Right lung (tissue), 5 donors: Measurements from ENCODE around the gene NCOA1. TPM values are rescaled to one million over a fixed set of nuclear protein-coding genes. Genes with fewer than 3 reads are reported as not detected.
"Not testable (repeated sequence)": the region's sequence is repeated elsewhere in the genome, so short reads cannot be mapped to it uniquely, and the experiment has no call there.

Experiments used
- DNase-seq, 2 donors: peaks; one replicate each; pipeline ENCODE4 v3.0.0-alpha.2; 2013
- polyA plus RNA-seq, 5 donors: library from polyadenylated mRNA; unstranded; fragments of 120-200 nt; gene quantifications; one replicate each; pipeline versions ENCODE4 v1.2.1 to v1.2.3, GENCODE V29; 2013; ENCODE audit warnings: inconsistent platforms in 1 of 5, low replicate concordance in 1 of 5; ENCODE audit not compliant: insufficient read length in 5 of 5, insufficient read depth in 1 of 5

Gene NCOA1
- polyA plus RNA-seq, 5 donors = 44.3 to 67.1 (median 61.0) TPM

- peak; percentile 42 to 52 for DNase-seq
Observed at GRCh38 chr2:24626131-24626530, 135.1 kb downstream of the NCOA1 start.

DNA sequence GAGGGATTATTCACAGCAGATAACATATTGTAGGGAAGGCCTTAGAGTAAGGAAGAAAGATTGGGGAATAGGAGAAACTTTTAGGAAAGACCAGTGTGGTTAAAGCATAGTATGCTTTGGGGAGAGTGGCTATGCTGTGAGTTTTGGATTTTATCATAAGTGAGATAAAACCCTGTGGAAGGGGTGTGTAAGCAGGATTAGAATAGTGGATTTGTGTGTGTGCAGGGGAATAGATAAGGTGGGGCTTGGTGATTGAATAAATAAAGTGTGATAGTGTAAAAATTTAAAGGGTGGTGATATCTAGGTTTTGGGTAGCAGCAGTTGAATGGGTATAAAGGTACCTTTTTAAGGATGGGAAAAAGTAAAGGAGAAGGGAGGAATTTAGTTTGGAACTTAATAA, 137.7 kb downstream of the NCOA1 start:
- DNase-seq = no peak

- DNase-seq = no peak
Observed at GRCh38 chr2:24632172-24632571, 141.1 kb downstream of the NCOA1 start.

DNA sequence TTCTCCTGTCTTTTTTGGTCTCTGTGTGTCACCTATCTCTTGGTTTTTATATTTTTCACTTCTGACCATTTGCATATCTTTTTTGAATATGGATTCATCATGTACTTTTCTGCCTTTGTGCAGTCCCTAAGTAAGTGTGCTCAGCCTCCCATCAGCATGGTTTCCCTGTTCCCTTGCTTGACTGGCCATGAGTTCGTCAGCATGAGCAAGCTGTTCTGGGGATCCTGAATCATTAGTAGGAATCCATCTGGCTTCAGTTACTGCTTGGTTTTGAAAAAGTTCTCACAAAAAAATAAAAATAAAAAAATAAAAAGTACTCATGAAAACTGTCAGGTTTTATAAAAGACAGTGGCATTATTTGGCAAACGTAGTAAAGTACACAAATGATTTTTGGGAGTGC, 144.1 kb downstream of the NCOA1 start:
- DNase-seq = no peak

- DNase-seq = no peak
Observed at GRCh38 chr2:24638568-24638967, 147.5 kb downstream of the NCOA1 start.

DNA sequence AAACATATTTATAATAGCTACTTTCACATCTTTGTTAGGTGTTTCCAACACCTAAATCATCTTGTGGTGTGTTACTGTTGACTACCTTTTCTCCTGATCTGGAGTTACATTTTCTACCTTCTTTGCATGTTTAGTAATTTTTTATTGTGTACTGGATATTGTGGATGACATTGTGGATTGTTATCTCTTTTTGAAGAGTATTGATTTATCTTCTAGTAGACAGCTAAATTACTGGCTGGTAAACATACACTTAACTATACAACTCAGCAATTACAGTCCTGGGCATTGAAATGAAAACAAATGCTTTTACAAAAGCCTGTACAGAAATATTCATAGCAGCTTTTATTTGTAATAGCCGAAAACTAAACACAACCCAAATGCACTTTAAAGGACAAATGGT, 151.3 kb downstream of the NCOA1 start:
- no peak for DNase-seq

- no peak for DNase-seq
Observed at GRCh38 chr2:24643051-24643450, 152.0 kb downstream of the NCOA1 start.

DNA sequence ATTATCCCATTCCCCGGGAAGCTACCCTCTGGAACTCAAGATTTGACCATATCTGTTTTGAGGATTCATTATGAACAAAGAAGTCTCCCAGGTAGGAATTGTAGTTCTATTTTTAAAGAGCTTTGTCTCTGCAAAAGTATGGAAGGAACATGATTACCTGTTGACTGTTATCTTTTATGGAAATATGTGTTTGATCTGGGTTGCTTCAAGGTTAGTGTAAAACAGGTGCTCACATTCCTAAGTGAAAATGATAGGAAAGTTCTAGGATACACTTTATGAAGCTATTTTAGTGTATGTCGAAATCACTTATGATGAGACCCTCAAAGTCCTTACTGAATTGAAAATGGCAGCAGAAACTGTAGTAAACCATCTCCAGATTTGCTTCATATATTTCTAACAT, 153.0 kb downstream of the NCOA1 start:
- DNase-seq = no peak

GRCh38 chr2:24650997-24651642, 160.1 kb downstream of the NCOA1 start:
- no peak for DNase-seq

DNA sequence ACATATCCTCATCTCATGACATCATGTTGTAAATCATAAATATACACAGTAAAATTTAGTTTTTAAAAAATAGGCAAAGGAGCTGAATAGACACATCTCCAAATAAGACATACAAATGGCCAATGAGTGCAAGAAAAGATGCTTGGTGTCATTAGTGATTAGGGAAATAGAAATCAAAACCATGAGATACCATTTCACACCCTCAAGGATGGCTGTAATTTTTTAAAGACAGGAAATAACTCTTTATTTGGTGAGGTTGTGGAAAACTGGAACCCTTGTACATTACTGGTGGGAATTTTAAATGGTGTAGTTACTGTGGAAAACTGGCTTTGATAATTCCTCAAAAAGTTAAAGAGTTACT, 160.6 kb downstream of the NCOA1 start:
- no peak for DNase-seq

DNA sequence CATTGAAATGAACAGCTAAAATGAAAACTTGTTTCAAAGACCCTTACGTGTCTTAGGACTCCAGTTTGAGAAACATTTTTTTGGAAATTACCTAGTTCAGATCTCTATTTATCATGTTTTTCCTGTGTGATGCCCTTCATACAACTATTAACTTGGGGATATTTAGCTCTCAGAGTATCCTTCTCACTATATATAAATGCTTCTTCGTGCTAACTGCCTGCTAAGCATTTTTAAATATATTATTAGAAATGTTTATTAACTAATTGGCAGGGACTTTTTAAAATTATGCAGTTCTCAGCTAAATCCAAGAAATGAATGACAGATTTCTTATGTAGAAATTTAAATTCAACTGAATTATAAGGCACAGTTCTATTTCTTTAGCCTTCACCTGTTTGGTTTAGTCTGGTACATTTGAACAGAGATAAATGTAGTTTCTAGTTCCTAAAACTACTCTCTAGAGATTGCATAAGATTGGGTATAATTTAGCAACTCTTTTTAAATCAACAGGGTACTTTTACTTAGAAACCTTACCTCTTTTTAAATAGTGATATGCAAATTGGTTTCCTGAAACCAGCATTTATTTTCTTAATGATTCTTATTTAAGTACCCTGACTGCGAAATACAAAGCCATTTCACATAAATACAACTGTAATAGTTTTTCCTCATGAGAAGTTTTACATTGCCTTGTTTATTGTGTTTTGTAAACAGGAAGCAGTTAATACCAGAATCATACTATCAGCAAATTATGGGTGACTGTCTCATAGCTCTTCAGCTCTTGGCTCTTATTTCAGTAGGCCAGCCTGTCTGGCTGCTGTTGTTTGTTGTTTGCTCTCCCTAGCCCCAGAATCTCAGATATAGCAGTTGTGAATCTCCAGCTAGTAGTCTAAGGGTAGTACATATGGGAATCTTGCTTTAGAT, 161.5 kb downstream of the NCOA1 start:
- peak; percentile 25 to 52 for DNase-seq

- no peak for DNase-seq
Observed at GRCh38 chr2:24657818-24658217, 166.8 kb downstream of the NCOA1 start.

GRCh38 chr2:24658531-24659202, 167.6 kb downstream of the NCOA1 start:
- no peak for DNase-seq

DNA sequence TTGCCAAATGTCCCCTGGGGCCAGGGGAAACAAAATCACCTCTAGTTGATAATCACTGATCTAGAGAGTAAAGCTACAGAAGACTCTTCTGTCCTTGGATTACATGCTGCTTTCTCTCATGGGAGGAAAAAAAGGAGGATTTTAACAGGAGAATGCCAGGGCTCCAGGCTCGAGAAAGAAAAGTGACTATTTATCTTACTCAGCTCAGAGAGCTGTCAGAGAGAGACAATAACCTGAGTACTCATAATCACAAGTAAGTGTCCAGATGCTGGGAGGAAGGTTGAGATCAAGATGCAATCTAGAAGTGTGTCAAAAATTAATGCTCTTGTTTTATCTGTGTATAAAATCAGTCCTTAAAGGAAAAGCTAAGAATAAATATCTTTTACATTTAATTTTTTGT, 168.8 kb downstream of the NCOA1 start:
- DNase-seq = no peak

GRCh38 chr2:24667542-24667941, 176.5 kb downstream of the NCOA1 start:
- no peak for DNase-seq

DNA sequence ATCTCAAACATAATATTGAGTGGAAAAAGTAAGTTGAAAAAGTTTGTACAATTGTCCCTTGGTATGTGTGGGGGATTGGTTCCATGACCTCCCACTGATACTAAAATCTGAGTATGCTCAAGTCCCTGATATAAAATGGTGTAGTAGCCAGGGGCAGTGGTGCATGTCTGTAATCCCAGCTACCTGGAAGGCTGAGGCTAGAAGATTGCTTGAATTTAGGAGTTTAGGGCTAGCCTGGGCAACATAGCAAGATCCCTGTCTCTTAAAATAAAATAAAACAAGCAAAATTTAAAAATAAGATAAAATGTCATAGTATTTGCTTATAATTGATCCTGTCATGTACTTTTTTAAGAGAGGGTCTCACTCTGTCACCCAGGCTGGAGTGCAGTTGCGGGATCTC, 180.2 kb downstream of the NCOA1 start:
- DNase-seq = no peak

DNA sequence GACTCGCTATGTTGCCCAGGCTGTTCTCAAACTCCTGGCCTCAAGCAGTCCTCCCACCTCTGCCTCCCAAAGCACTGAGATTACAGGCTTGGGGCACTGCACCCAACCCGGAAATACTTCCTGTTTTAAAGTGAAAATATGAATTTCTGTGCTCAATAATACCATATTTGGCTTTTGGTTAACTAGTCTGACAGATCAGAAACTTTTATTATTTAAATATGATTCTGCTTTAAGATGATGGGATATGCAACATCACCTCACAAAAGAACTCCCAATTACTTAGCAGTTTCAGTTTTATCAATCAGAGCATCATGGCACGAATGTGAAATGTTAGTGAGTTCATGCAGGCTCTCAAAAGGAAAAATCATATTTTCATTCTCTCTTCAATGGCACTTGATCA, 181.5 kb downstream of the NCOA1 start:
- DNase-seq = no peak

GRCh38 chr2:24675338-24675737, 184.3 kb downstream of the NCOA1 start:
- DNase-seq = no peak

DNA sequence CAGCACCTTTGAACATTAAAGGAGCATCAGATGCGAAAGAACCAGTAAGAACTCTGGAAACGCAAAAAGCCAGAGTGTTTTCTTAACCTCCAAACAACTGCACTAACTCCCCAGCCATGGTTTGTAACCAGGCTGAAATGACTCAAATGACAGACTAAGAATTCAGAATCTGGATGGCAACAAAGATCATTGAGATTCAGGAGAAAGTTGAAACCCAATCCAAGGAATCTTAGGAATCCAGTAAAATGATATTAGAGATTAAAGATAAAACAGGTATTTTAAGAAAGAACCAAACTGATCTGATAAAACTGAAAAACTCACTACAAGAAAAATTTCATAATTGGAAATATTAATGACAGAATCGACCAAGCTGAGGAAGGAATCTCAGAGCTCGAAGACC, 185.4 kb downstream of the NCOA1 start:
- no peak for DNase-seq

DNA sequence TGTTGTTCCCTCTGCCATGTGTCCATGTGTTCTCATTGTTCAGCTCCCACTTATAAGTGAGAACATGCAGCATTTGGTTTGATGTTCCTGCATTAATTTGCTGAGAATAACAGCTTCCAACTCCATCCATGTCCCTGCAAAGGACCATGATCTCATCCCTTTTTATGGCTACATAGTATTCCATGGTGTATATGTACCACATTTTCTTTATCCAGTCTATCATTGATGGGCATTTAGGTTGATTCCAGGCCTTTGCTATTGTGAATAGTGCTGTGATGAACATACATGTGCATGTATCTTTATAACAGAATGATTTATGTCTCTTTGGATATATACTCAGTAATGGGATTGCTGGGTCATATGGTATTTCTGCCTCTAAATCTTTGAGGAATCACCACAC, 187.0 kb downstream of the NCOA1 start:
- not testable (repeated sequence) for DNase-seq

DNA sequence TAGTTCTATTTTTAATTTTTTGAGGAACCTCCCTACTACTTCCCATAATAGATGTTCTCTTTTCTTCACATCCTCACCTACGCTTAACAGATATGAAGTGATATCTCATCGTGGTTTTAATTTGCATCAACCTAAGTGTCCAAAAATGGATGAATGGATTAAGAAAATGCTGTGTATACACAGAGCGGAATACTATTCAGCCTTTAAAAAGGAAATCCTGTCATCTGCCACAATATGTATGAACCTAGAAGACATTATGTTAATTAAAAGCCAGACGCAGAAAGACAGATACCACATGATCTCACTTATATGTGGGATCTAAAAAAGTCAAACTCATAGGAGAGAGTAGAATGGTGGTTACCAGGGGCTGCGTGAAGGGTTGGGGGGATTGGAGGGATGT, 189.1 kb downstream of the NCOA1 start:
- DNase-seq = no peak

DNA sequence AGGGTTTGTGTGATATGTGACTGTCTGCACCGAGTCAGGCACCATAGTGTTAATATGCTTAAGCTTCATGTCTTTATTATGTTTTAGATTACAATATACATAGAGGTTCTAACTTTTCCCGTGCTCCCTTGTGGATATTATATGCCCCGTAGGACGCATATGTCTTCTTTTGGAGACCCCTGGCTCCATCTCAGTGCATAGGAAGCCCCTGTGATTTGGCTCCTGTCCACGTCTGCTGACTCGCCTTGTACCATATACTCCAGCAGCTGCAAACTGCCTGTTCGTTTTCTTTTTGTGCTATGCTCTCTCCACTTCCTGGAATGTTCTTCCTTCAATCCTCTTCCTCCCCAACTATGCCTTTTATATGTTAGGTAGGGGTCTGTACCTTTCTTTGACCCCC, 191.2 kb downstream of the NCOA1 start:
- peak in 1 of 2 donors; percentile 12 for DNase-seq

GRCh38 chr2:24683408-24683807, 192.4 kb downstream of the NCOA1 start:
- DNase-seq = no peak
